Tibial nerve (tissue), 4 donors: ENCODE measurements around the gene TM2D3. TPM values are rescaled to one million over a fixed set of nuclear protein-coding genes. Genes with fewer than 3 reads are reported as not detected.

Source experiments
- DNase-seq, 2 donors: peaks; one replicate each; pipeline ENCODE4 v3.0.0-alpha.2; 2019; ENCODE audit warnings: low spot score in 2 of 2
- H3K27ac ChIP-seq, 4 donors: fragments of 200-600 bp; sonication (generic) in 3 of 4; one replicate each; pipeline ENCODE4 v1.5.1; 2017 to 2019; ENCODE audit warnings: mild to moderate bottlenecking in 1 of 4
- H3K27me3 ChIP-seq, 2 donors: fragments of 200-600 bp; sonication (generic) in 1 of 2; one replicate each; pipeline versions ENCODE4 v1.5.1 to v1.6.0; 2017 to 2019
- H3K36me3 ChIP-seq, 3 donors: fragments of 200-600 bp; sonication (generic); one replicate each; pipeline ENCODE4 v1.5.1; 2018 to 2019
- H3K4me1 ChIP-seq, 4 donors: fragments of 200-600 bp; sonication (generic) in 3 of 4; one replicate each; pipeline ENCODE4 v1.5.1; 2017 to 2019
- H3K4me3 ChIP-seq, 4 donors: fragments of 200-600 bp; sonication (generic) in 3 of 4; one replicate each; pipeline ENCODE4 v1.5.1; 2017 to 2019; ENCODE audit warnings: mild to moderate bottlenecking in 1 of 4, moderate library complexity in 1 of 4
- H3K9me3 ChIP-seq, 4 donors: fragments of 200-600 bp; sonication (generic) in 3 of 4; one replicate each; pipeline ENCODE4 v1.5.1; 2017 to 2019
- EP300 ChIP-seq, 2 donors: sonication (generic); formaldehyde crosslinking; IDR thresholded peaks; one replicate each; pipeline ENCODE4 v1.6.1; 2017; ENCODE audit warnings: antibody characterized with exemption in 2 of 2, mild to moderate bottlenecking in 1 of 2
- POLR2A ChIP-seq, 2 donors: fragments of 450-650 bp; IDR thresholded peaks; one replicate each; pipeline ENCODE4 v1.6.1; 2017; ENCODE audit warnings: antibody characterized with exemption in 2 of 2, mild to moderate bottlenecking in 2 of 2, moderate library complexity in 2 of 2
- whole genome bisulfite sequencing, 2 donors: methylation state at CpG; one replicate each; pipeline ENCODE4 v1.1.5; 2018; 5-methylcytosine and 5-hydroxymethylcytosine counted together
- total RNA-seq, 4 donors: library from RNA; depleted of rRNA; stranded (reverse); fragments of >200 nt; gene quantifications; one replicate each; pipeline ENCODE4 v1.1.0, GENCODE V29; 2016
- TF ChIP-seq, protein P1 (sequence below), 5 experiments: fragments of 200-600 bp in 3 of 5; fragments of 450-650 bp in 2 of 5; sonication (generic) in 3 of 5; IDR thresholded peaks; one replicate each; pipeline ENCODE4 v1.5.1; 2016 to 2019; ENCODE audit warnings: antibody characterized with exemption in 5 of 5, mild to moderate bottlenecking in 3 of 5, moderate library complexity in 2 of 5

Gene TM2D3
- total RNA-seq, 4 donors from 2014 or later = 33.5 to 54.0 (median 40.9) TPM

DNA sequence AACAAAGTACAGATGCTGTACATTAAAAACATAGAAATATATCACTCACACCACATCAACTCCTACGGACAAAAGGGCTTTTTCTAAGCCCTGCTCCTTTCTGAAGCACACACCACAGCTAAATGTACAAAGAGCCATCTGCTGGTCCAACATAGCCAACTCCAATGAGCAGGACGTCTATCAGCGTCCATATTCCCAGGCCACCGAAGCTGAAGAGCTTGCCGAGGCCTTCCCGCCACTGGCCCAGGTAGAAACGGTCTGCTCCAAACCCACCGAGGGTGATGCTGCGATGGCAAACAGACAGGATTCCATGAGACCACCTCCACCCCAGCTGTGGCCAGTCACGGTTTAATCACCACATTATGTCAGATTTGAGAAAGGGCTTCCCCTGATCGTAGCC is 9.8 kb downstream of the TM2D3 start:
- Histone ChIP-seq H3K4me1 (peaks cover 0 to 29% (median 9%) of the 10 kb centered on the region in 4 donors), H3K27me3 (no peaks in the 10 kb centered on the region), H3K36me3 (peaks cover 9 to 82% (median 9%) of the 10 kb centered on the region in 3 donors), H3K4me3 (no peak overlapping the region), H3K27ac (peak overlapping the region in 2 of 4 donors; percentile 31 to 61), H3K9me3 (no peaks in the 10 kb centered on the region)
- no peak for DNase-seq
- 43 to 48% methylated on average over 11 of the region's 11 CpGs for WGBS, 2 donors
- no peak for TF ChIP-seq POLR2A (IDR thresholded peaks at IDR 0.05)
- no peak for TF ChIP-seq EP300 (IDR thresholded peaks at IDR 0.05)
- TF ChIP-seq, protein P1, sequence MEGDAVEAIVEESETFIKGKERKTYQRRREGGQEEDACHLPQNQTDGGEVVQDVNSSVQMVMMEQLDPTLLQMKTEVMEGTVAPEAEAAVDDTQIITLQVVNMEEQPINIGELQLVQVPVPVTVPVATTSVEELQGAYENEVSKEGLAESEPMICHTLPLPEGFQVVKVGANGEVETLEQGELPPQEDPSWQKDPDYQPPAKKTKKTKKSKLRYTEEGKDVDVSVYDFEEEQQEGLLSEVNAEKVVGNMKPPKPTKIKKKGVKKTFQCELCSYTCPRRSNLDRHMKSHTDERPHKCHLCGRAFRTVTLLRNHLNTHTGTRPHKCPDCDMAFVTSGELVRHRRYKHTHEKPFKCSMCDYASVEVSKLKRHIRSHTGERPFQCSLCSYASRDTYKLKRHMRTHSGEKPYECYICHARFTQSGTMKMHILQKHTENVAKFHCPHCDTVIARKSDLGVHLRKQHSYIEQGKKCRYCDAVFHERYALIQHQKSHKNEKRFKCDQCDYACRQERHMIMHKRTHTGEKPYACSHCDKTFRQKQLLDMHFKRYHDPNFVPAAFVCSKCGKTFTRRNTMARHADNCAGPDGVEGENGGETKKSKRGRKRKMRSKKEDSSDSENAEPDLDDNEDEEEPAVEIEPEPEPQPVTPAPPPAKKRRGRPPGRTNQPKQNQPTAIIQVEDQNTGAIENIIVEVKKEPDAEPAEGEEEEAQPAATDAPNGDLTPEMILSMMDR (IDR thresholded peaks at IDR 0.05) = no peak

DNA sequence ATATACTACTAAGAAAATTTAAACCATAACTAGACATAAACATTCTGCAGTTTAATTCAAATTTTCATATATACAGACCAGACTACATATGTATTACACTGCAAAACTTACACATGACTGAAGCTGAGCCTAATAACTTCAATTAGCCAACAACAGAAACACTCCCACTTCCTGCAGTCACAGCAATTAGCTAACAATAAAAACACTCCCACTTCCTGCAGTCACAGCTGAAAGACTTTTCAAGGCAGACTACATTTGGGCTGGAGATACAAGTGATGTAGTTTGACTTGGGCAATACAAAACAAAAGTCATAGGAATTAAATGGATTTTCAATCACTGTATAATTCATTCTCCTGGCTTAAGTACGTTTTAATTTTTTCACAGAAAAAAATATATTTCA is 10.3 kb downstream of the TM2D3 start:
- H3K27me3 ChIP-seq = no peaks in the 10 kb centered on the region
- no peak for TF ChIP-seq EP300 (IDR thresholded peaks at IDR 0.05)
- peak overlapping the region in 1 of 4 donors; percentile 61 for H3K27ac ChIP-seq
- no peak overlapping the region for H3K4me3 ChIP-seq
- WGBS, 2 donors = 48 to 62% methylated on average over 1 of the region's 1 CpG
- no peaks in the 10 kb centered on the region for H3K9me3 ChIP-seq
- DNase-seq = no peak
- H3K4me1 ChIP-seq = peaks cover 0 to 24% (median 9%) of the 10 kb centered on the region in 4 donors
- H3K36me3 ChIP-seq = peaks cover 9 to 78% (median 9%) of the 10 kb centered on the region in 3 donors

DNA sequence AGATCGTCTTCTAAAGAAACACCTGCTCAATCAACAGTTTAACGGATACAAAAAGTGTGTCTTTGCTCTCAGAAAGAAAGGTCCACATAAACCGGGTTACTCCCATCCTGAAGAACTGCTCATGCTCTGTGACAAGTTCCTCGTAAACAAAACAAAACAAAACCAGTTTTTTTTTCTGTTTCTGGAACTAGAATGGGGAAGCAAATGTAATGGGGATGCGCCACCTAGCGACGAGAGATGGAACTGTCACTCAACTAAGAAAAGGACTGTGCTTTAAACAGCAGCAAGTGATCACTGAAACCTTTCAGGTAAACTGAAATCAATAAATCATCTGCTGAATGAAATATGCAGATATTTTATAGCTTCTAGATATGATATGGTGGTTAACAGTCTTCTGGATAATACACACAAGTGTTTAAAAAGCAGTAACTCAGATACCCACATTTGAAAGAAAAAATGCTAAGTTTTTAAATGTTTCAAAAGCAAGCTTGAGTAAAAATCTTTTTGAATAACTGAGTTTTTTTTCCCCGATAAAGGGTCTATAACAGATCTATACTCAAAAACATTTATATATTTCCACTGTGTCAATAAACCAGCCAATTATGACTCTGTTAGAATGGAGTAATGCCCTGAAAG is 10.9 kb downstream of the TM2D3 start:
- peaks cover 9 to 71% (median 9%) of the 10 kb centered on the region in 3 donors for H3K36me3 ChIP-seq
- peak overlapping the region in 3 of 4 donors; percentile 30 to 61 (median 57) for H3K27ac ChIP-seq

DNA sequence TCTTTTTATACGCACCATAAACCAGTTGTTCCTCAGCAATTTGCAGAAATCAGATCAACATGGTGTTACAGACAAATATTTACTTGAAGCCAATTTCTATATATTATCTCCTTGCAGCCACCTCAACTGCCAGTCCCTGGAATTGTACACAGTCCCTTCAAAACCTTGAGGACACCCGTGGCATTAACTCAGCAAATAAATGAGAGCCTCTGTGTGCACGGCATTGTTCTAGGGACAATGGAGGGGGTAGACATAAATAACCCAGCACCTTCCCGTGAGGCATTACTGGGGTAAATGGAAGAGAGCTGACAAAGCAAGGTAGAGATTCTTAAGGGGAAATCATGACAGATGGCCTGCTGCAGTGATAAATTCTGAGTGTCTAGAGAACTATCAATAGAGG is 12.5 kb downstream of the TM2D3 start:
- Histone ChIP-seq H3K27me3 (no peaks in the 10 kb centered on the region), H3K27ac (no peak overlapping the region), H3K36me3 (peaks cover 5 to 56% (median 6%) of the 10 kb centered on the region in 3 donors), H3K9me3 (no peaks in the 10 kb centered on the region), H3K4me1 (peaks cover 0 to 20% (median 9%) of the 10 kb centered on the region in 4 donors), H3K4me3 (no peak overlapping the region)
- WGBS, 2 donors = 61 to 73% methylated on average over 4 of the region's 4 CpGs
- DNase-seq = no peak
- TF ChIP-seq EP300 (IDR thresholded peaks at IDR 0.05) = no peak
- no peak for TF ChIP-seq POLR2A (IDR thresholded peaks at IDR 0.05)
- TF ChIP-seq, protein P1 (IDR thresholded peaks at IDR 0.05) = no peak

More for the DNA sequence above, 10.9 kb downstream of the TM2D3 start:
- H3K4me3 ChIP-seq = no peak overlapping the region
- H3K9me3 ChIP-seq = no peaks in the 10 kb centered on the region
- 21 to 29% methylated on average over 8 of the region's 8 CpGs for WGBS, 2 donors
- H3K27me3 ChIP-seq = no peaks in the 10 kb centered on the region
- peaks cover 0 to 20% (median 9%) of the 10 kb centered on the region in 4 donors for H3K4me1 ChIP-seq
- TF ChIP-seq, protein P1 (IDR thresholded peaks at IDR 0.05) = peak; percentile 87 to 93 (median 92)
- TF ChIP-seq EP300 (IDR thresholded peaks at IDR 0.05) (peak in 1 of 2 donors; percentile 51), POLR2A (IDR thresholded peaks at IDR 0.05) (no peak)
- DNase-seq = peak; percentile 63 to 89

DNA sequence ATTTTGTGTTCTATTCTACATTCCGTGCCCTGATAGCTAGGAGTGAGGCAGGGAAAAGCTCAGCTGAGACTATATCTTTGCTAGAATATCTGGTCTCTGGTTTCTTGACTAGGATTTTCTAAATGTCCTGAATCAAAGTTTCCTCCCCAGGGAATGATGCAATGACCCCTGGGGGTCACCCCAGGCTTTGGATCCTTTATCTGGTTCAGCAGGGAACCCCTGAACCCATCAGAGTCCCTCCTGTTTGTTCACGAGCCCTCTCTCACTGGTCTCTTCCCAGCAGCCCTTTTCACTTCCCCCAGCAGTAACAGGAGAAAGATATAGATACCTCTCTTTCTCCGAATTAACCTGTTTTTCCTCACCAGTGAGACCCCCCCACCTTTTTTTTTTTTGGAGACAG is 14.3 kb downstream of the TM2D3 start:
- DNase-seq = no peak
- TF ChIP-seq POLR2A (IDR thresholded peaks at IDR 0.05) (no peak), EP300 (IDR thresholded peaks at IDR 0.05) (no peak)
- TF ChIP-seq, protein P1 (IDR thresholded peaks at IDR 0.05) = no peak
- 72 to 79% methylated on average over 3 of the region's 3 CpGs for WGBS, 2 donors
- peaks cover 0 to 20% (median 9%) of the 10 kb centered on the region in 4 donors for H3K4me1 ChIP-seq
- H3K27ac ChIP-seq = no peak overlapping the region
- H3K9me3 ChIP-seq = no peaks in the 10 kb centered on the region
- H3K4me3 ChIP-seq = no peak overlapping the region
- no peaks in the 10 kb centered on the region for H3K27me3 ChIP-seq
- peaks cover 0 to 45% (median 0%) of the 10 kb centered on the region in 3 donors for H3K36me3 ChIP-seq
